Stimulated activated CD4-positive, alpha-beta T cell treated with anti-CD3 and anti-CD28 coated beads, Interleukin-15, amount 100 ng/mL, for 1 hour (primary cell): Measurements from ENCODE around the gene MUC2.

Source experiments
- DNase-seq, 2 donors: peaks; one replicate each; pipeline ENCODE4 v3.0.0-alpha.2; 2020; ENCODE audit warnings: low read depth in 1 of 2, low spot score in 1 of 2

The MUC2 gene

DNA sequence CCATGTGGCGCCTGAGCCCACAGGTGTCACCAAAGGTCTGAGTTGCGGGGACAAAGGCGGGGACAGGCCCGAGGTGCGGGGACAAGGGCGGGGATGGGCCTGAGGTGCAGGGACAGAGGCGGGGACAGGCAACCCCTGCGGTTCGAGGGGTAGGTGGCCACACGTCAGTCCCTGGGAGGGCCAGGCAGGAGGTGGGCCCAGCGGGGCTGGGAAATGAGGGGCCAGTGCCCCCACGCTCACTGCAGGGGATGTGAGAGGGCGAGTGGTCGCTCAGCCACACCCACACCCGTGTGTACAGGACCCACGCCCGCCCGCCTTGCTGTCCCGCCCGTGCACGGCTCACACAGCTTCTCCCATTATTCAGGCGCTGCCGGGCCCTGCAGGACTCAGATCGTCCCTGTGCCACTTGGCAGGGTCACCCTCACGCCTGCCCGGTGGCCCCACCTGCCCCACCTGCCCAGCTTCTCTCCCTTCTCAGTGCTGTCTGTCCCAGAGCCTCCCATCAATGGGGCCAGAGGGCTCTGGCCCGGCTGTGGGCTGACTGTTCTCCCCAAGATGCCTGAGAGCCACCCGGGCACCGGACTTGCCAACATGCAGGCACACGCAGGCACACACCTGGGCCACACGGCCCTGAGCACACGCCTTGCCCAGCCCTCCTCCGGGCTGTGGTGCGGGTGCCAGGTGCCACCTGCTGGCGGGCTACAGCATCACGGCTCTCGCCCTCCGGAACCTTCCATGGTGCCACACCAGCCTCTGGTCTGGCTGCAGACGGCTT lies 23.9 kb upstream of the MUC2 start:
- DNase-seq, result peak; percentile 53 to 66

DNA sequence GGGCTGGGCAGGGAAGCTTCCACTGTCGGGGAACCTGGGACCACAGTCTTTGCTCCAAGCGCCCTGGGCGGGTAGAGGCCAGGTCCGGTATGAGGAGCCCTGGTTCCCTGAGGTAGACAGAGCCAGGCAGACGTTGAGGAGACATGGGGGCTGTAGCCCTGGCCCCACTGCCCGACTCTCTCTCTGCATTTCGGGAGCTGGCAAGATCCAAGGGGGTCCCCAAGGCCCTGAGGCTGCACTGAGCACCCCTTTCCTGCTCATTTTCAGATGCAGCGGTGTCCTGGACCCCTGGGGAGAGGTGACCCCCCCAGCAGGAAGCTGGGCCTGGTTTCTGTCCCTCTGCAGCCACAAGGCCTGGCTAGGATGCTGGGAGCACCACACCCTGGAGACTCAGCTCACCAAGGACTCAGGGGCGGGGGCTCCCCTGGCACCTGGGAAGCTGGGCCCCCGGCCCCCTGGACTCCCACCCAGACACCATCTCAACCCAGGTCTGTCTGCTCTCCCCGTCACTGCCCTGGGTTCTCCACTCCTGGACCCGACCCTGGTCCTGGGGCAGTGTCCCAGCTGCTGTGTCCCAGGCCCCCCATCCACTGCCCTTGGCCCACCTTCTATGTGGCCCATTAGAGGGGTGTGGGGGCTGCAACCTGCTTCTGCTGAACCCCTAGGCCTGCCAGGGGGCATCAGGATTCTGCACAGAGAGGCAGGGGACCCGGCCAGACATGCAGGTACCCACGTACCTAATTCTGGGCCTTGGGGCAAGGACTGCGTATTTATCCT lies 23.1 kb upstream of the MUC2 start:
- DNase-seq, result no peak

DNA sequence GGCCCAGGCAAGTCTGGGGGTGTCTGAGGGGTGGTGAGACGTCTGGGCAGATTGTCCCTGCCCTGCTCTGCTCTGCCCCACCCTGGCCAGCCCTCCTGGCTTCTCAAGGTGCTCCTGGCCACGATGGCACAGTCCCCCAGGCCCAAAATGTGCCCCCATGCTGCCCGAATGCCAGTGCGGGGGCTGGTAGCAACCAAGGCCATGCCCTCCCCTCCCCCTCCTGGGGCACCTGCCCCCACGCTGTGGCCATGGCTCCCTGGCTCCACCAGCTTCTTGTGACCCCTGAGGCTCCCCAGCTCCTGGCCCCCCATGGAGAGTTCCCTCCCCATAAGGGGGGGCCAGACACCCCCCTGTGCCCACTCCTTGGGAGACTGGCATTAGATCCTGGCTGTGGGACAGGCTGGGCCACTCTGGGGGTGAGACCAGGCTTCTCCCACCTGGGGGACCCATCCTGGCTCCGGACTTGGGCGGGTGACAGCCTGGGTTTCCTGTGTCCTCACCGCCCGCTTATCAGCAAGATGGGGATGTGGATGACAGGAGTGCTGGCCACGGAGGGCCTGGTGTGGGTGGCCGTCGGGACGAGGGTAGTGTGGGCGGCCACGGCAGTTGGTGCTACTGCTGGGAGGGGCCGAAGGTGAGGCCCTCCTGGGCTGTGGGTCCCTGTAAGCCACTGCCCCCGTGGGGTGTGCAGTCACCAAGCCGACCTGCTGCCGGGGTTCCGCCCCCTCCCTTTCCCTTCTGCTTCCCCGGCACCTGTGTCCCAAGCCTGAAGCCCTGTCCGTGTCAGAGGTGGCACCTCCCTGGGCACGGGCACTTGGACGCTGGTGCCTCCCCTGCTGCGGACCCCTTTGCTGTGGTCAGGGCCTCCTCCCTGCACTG lies 22.3 kb upstream of the MUC2 start:
- DNase-seq, result no peak

DNA sequence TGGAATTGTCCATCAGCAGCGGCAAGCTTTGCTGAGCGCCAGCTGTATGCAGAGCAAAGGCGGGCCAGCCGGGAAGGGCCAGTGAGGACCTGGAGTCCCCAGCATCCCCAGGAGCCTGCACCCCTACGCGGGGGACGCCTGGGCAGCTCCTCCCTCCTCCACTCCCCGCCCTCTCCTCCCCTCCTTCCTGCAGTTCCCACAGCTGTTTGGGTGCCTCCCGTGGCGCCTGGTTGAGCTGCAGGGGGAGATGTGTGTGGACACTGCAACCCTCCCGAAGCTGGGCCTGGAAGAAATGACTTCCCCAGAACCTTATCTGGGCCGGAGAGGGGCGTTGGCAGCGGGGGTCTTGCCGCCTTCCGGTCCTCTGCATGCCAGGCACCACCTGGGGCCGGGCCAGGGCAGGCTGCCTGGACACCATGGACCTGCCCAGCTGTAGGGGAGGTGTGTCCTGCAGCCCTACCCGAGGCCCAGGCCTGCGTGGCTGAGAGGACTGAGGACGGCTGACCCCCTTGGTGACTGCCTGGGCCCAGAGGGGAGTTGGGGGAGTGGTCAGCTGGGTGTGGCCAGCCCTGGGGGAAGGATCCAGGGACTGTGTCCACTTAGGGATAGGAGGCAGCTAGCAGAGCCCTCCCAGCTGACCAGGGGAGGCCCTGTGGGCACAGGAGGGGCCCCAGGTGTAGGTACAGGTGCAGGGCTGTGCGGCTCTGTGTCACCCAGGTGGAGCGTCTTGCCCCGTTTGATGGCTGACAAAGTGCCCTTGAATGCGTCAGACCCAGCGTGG lies 21.4 kb upstream of the MUC2 start:
- no peak for DNase-seq

DNA sequence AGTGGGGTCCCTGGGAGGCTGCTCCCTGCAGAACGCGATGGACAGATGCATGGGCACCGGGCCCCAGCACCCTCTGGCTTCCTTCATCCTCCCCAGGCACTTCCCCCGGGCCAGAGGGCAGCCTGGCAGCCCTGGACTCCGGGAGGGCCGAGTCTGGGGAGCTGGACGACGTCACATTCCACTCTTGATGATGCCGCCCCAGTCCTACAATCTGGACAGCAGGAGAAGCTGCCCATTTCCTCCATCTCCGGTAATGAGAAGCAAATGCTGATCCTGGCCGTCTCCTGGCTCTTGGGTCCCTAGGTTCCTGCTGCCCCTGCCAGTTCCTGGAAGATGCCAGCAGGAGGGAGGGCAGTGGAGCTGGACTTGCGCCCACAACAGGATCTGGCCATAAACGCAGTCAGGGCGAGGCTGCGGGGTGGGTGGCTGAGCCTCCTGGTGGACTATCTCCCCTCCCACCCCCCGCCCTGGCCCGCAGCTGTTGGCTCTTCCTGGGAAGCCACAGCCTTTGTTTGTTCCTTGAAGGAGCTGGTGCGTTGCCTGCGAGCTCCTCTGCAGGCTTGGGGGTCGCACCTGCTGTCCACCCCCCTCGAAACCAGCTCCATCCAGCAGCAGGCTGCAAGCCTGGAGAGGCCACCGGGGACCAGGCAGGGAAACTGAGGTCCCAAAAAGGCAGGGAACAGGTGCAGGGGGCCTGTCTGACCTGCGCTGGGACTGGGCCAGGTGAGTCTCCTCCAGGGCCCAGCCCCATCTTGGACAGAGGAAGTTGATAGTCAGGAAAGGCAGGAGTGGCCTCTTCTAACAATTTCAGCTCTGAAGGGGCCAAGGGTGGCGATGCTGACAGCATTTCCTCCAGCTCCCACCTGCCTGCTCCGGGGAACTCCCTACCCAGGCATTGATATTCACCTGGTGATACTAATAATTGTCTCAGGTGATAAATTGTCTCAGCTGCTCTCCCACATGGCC lies 20.2 kb upstream of the MUC2 start:
- no peak for DNase-seq

DNA sequence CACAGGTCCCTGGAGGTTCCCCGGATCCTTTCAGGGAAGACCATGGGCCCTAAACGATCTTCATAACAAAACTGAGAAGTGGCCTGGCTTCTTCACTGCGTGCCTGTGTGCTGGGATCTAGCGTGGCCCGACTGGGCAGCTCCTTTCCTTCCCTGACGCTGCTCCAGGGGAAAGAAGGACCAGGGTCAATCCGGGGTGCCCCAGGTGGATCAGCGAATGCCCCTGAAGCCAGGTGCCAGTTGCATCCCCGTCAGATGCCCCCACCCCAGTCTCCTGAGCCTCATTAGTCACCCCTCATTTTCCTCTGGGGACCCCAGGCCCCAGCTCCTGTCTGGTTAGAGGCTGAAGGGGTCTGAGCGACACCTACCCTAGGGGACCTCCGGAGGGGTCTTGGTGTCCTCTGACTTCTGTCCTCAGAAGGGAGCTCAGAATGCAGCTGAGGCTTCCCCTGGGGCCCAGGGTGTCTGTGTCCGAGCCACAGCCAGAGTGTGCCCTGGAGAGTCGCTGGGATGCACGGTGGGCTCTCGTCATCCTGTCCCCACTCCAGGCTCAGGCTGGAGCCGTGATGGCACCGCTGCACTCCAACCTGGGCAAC lies 19.5 kb upstream of the MUC2 start:
- DNase-seq, result no peak

DNA sequence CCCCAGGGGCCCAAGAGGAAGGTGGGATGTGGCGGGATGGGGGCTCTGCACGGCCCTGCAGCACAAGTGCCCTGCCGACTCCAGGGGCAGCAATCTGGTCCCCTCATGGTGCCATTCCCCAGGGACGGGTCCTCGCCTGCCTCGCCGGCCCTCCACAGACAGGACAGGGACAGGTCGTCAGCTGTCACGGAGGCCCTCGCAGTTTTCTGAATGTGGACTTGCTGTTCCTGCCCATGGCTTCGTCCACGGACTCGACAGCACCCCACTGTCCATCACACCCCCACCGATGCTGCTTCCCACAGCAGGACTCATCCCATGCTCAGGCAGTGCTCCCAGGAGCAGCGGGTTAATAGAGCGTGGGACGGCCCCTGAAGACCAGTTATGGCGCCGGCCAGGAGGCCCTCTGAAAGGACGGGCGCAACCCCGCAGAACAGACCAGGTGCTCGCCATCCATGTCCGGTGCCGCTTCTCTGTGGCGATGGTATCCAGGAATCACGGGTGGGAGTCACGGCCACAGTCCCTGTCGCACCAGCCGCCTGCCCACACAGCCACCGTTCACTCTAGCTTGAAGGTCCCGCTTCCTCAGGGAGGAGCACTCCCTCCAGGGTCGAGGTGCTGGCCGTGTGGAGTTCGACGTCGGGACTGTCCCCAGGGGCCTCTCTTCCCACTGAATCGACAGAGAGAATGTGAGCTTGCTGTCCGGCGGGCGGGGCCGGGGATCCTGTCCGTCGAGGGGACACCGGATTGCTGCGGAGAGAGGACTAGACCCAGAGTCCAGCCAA lies 18.5 kb upstream of the MUC2 start:
- DNase-seq, result no peak

DNA sequence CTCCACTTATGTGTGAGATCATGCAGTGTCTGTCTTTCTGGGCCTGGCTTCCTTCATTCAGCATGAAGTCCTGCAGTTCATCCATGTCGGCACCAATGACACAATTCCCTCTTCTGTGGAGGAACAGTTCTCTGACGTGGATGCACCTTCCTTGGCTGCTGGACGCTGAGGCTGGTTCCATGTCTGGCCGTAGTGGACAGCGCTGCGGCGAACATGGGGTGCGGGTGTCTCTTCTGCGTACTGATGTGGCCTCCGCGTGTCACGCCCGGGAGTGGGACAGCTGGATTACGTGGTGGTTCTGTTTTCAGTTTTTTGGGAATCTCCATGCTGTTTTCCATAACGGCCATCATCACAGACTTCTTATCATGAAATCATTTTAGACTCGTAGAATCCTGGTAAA lies 16.9 kb upstream of the MUC2 start:
- no peak for DNase-seq

DNA sequence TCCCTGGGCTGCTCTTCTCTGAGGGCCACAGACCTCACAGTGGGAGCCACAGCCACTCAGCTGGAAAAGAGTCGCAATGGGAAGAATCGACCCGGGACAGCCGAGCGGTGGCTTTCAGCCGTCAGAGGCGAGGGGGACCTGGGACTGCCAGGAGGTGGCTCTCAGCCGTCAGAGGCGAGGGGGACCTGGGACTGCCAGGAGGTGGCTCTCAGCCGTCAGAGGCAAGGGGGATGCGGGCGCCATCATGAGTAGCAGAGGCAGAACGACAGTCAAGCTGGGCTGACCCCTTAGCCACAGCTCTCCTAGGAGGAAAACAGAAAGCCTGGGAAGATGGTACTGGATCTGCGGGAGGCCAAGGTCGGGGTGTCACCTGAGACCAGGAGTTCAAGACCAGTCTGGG lies 14.9 kb upstream of the MUC2 start:
- no peak for DNase-seq

DNA sequence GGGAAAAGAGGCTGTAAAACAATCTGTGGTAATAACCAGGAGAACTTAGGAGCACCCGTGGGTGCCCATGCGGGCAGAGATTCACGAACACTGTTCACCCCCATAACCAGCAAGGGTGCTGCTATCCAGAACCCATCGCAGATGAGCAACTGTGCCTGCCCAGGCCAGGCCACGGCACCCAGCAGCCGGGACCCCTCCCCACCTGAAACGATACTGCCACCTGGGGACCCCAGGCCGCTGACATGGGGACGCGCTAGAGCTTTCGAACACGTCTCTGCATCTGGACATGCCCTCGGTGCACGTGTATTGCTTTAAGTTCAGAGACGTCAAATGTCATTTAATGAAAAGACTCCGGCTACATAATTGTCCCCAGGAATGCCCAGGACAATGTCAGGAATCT lies 14.3 kb upstream of the MUC2 start:
- no peak for DNase-seq

DNA sequence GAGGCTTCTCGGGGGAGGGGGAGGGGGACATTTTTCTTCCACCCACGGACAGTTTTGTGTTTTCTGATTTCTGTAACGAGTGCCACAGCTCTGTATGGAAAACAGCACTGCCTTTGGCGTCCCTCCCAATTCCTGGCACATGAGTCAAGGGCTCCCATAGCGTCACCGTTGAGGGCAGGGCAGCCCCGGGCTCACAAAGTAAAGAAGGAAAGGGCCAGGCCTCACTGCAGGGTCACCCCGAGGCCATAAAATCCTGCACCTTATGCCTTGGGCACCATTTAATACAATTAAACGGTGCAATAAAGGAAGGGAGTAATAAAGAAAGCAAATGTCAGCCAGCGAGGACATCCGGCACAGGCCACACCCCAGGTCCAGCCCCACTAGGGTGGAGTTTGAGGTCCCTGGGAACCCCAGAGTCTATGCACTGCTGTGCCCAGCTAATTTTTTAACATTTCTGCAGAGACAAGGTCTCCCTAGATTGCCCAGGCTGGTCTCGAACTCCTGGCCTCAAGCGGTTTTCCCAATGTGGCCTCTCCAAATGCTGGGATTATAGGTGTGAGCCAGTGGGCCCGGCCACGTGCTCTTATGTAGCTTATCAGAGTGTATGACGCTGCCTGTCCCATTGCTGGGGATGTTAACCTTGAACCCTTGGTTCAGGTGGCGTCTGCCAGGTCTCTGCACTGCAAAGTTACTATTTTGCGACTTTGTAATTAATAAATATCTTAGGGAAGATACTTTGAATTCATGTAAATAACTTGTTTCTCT lies 13.6 kb upstream of the MUC2 start:
- no peak for DNase-seq

DNA sequence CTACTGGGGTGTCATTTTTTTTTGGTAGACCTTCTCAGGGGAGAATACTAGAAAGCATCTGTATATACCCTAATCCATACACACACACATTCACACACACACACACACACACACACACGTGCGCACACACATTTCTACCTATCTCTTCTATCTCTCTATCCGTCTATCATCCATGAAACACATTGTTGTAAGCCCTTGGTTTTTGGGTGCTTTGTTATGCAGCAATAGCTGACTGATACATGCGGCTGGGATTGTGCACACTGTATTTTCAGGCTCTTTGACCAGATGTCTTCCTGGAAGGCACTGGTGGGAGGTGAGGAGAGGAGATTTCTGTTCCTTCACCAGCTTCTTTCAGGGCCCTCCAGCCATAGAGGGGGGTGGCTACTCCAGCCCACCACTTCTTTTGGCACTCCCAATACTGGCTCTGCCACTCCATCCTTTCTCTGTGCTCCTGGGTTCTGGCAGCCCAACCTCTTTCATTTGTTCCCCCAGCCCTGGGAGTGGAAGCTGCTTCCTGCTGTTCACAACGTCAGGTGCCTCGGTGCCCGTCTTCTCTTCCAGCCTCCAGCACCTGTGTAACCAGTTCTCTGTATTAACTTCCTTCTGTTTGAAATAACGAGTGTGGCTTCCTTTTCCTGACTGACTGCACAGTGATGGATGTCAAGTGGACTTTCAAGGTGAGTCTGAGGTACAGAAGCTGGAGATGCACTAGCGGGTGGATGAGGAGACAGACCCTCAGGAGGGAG lies 12.4 kb upstream of the MUC2 start:
- no peak for DNase-seq

DNA sequence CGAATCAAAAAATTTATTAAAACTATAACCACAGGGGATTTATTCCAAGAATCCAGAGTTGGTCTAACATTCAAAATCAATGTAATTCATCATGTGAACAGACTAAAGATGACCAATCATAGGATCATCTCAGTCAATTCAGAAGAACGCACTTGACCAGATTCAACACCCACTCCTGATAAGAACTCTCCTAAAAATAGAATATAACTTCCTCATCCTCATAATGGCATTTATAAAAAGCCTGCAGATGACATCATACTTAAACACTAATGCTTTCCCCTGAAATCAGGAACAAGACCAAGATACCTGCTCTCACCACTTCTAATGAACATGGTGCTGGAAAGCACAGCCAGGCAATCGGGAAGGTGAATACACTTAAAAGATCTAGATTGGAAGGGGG lies 10.5 kb upstream of the MUC2 start:
- no peak for DNase-seq

DNA sequence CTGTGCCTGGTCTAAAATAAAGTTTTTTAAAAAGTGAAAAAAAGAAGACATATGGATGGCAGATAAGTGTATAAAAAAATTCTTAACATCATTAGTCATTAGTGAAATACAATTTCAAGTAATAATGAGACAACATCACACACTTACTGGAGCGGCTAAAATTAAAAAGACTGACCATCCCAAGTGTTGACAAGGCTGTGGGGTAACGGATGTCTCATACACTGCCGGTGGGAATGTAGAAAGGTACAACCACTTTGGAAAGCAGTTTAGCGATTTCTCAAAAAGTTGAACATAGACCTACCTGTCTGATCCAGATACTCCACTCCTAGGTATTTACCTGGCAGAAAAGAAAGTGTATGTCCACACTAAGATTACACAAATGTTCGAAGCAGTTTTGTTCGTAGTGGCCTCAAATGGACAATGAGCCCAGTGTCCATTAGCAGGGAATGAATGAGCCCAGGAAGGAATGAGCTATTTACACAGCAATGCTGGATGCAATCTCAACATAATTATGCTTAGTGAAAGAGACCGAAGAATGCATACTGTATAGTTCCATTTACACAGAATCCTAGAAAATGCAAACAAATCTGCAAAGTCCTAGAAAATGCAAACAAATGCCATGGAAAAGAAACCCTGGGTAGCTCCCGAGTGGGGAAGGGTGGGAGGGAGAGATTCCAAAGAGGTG lies 6.7 kb upstream of the MUC2 start:
- DNase-seq, result no peak

DNA sequence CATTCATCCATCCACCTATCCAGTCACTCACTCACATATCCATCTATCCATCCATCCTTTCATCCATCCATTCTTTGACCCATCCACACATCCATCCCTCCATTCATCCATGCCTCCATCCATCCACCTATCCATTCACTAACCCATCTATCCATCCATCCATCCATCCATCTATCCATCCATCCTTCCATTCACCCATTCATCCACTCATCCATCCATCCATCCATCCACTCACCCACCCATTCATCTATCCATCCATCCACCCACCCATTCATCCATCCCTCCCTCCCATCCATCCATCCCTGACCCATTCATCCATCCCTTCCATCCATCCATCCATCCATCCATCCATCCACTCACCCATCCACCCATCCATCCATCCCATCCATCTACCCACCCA lies 4.9 kb upstream of the MUC2 start:
- DNase-seq, result no peak

DNA sequence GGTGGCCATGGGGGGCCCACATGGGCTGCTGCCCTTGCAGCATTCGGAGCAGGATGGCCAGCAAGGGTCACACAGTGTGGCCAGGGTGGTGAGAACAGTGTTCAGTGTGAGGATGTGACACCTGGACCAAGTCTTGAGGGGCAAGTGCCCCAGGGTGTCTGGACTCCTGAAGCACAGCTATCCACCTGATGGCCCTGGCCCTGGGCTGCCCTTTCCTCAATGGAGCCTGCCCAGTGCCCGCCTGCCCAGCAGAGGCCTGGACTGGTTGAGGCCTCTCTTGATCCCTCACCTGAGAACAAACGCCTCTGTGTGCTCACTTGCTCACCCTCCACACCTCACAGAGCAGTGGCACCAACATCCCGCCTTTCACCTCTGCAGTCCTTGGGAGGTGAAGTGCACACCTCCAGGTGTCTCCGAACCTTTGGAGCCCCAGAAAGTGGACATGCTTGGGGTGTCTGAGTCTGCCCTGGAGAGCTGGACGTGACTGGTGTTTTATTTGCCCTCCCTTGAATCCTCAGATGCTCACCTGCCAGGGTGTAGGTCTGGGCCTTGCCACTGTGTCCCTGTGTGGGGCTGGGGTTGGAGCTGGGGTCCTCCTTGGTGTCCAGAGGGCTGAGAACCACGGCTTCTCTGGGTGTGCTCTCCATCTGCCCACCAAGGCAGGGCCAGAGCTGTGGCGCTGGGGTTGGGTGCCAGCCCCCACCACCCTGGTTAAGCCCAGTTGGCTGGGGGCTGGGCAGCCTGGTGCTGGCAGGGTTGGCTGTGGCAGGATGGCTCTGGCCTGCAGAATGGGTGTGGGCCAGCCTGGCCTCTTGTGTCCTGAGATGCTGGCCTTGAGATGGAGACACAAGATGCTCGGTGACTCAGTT lies 3.8 kb upstream of the MUC2 start:
- DNase-seq, result no peak
